ENCODE data around the gene SPACDR. TPM values are rescaled to one million over a fixed set of nuclear protein-coding genes. Genes with fewer than 3 reads are reported as not detected.
"Not testable (repeated sequence)": the region's sequence is repeated elsewhere in the genome, so short reads cannot be mapped to it uniquely, and the experiment has no call there.

SPACDR gene, protein sequence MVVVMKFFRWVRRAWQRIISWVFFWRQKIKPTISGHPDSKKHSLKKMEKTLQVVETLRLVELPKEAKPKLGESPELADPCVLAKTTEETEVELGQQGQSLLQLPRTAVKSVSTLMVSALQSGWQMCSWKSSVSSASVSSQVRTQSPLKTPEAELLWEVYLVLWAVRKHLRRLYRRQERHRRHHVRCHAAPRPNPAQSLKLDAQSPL
- under 1 TPM in 1 of 6 donors, not detected in 5; 0.45 TPM for polyA plus RNA-seq (ENCODE audit: low read depth in 6 of 6)

DNA sequence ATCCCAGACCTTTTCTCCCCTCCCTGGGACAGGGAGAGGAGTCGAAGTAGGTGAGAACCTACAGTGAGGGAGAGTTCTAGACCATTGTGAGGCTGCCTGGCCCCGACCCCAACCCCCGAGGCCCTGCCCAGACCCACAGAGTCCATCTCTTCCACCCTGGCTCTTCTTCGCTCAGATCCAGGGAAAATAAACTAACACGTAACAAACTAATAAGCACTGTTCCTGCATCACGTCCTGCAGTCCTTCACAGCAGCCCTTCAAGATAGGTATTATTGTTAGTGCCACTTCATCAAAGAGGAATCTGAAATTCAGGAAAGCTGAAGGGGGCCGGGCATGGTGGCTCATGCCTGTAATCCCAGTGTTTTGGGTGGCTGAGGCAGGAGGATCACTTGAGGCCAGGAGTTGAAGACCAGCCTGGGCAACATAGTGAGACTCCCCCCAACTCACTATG, at the start of gene SPACDR:
Gene SPACDR, minus strand, starts transcription at position 51 of the 451 bp plus-strand sequence. CDS start 235 bp downstream, outside the sequence.
- peak within 1 kb of the TSS in 3 of 6 donors; percentile 16 to 72 (median 53) for H3K27ac Mint-ChIP-seq
- no peak within 1 kb of the TSS for H3K4me3 Mint-ChIP-seq
- no peak for ATAC-seq (ENCODE audit: low read depth in 2 of 2)
- H3K9me3 Mint-ChIP-seq, result no peaks in the 10 kb centered on the region
- peaks cover 7 to 14% (median 7%) of the 10 kb centered on the region in 3 donors for H3K4me1 Mint-ChIP-seq
- no peaks in the 10 kb centered on the region for H3K27me3 Mint-ChIP-seq
- no peak for DNase-seq
- H3K36me3 Mint-ChIP-seq, result no peaks in the 10 kb centered on the region

DNA sequence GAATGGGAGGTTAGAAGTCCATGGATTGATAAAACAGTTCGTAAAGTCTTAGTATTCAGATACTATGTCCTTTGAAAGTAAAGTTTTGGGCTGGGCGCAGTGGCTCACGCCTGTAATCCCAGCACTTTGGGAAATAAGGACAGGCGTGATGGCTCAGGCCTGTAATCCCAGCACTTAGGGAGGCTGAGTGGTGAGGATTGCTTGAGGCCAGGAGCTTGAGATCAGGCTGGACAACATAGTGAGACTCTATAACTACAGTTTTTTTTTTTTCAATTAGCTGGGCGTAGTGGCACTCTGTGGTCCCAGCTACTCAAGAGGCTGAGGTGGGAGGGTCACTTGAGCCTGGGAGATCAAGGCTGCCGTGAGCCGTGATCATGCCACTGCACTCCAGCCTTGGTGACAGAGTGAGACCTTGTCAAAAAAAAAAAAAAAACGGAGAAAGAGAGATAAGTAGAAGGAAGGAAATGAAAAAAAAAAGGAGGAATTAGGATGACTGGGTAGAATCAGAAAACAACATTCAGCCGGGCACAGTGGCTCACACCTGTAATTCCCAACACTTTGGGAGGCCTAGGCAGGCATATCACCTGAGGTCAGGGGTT, 49.3 kb upstream of the SPACDR start:
- no peak overlapping the region for H3K4me3 Mint-ChIP-seq
- H3K27ac Mint-ChIP-seq, result no peak overlapping the region
- no peaks in the 10 kb centered on the region for H3K36me3 Mint-ChIP-seq

DNA sequence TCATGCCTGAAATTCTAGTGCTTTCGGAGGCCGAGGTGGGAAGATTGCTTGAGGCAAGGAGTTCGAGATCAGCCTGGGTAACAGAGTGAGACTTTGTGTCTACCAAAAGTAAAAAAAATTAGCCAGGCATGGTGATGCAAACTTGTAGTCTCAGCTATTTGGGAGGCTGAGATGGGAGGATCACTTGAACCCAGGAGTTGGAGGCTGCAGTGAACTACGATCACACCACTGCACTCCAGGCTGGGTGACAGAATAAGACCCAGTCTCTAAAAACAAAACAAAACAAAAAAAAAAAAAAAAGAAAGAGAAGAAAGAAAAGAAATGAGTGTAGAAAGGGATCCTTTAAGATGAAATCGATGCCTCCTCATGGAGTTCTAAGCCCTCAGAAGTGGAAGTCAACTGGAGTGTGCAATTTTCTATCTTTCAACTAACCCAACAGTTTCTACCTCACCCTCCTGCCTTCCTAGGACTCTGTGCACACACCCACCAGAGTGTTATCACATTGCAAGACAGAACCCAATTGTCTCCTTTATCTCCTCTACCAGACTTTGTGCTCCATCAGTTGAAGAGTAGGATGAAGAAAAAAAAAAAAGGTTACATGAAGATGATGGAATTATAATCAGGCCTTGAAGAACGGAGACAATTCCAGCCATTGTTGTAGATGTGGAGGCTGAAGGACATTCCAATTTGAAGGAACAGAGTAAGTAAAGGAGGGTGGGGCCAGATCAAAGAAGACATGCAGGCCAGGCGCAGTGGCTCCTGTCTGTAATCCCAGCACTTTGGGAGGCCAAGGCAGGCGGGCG, 46.6 kb upstream of the SPACDR start:
- no peak for DNase-seq
- Mint-ChIP-seq H3K9me3 (no peaks in the 10 kb centered on the region), H3K27me3 (peaks cover 16 to 45% (median 39%) of the 10 kb centered on the region in 3 donors), H3K36me3 (no peaks in the 10 kb centered on the region), H3K27ac (no peak overlapping the region), H3K4me1 (no peaks in the 10 kb centered on the region), H3K4me3 (no peak overlapping the region)
- no peak for ATAC-seq (ENCODE audit: low read depth in 2 of 2)

More for the DNA sequence above, 49.3 kb upstream of the SPACDR start:
- Mint-ChIP-seq H3K4me1 (no peaks in the 10 kb centered on the region), H3K9me3 (no peaks in the 10 kb centered on the region), H3K27me3 (peaks cover 11 to 44% (median 31%) of the 10 kb centered on the region in 3 donors)
- no peak for ATAC-seq (ENCODE audit: low read depth in 2 of 2)
- DNase-seq, result no peak

DNA sequence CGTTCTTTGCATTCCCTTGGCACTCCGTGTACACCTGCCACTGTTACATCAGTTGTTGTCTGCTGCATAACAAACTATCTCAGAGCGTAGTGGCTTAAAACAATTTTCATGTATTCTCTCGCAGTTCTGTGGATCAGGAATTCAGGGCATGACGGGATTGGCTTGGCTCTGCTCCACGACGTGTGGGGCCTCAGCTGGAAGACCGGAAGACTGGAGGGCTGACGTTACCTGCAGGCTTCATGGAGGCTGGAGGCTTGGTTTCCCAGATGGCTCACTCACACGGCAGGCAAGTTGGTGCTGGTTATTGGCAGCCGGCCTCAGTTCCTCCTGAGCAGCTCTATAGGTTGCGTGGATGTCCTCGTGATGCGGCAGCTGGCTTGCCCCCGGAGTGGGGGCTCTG, 45.2 kb upstream of the SPACDR start:
- H3K27ac Mint-ChIP-seq, result no peak overlapping the region
- H3K4me3 Mint-ChIP-seq, result no peak overlapping the region
- DNase-seq (no peak), ATAC-seq (ENCODE audit: low read depth in 2 of 2) (no peak)
- no peaks in the 10 kb centered on the region for H3K36me3 Mint-ChIP-seq
- H3K9me3 Mint-ChIP-seq, result no peaks in the 10 kb centered on the region
- no peaks in the 10 kb centered on the region for H3K4me1 Mint-ChIP-seq
- H3K27me3 Mint-ChIP-seq, result peaks cover 16 to 39% (median 32%) of the 10 kb centered on the region in 3 donors

DNA sequence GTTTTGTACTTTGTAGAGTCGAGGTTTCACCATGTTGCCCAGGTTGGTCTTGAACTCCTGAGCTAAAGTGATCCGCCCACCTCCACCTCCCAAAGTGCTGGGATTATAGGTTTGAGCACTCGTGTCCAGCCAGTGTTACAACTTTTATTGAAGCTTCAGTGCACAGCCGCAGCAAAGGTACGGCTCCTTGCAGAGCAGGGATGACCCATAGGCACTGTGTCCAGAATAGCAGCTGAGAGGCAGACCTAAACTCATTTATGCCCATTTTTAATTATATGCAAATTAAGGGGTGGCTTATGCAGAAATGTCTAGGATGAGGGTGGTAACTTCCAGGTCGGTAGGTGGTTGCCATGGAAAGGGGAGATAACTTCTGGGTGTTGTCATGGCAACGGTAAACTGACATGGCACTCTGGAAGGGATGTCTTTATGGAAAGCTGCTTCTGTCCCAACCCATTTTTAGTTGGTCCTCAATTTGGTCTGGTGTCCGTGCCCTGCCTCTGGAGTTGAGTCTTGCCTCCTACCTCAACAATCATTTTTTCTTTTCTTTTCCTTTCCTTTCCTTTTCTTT, 42.4 kb upstream of the SPACDR start:
- H3K4me1 Mint-ChIP-seq, result peaks cover 0 to 3% (median 0%) of the 10 kb centered on the region in 3 donors
- ATAC-seq (ENCODE audit: low read depth in 2 of 2) (no peak), DNase-seq (no peak)
- peaks cover 10 to 27% (median 24%) of the 10 kb centered on the region in 3 donors for H3K27me3 Mint-ChIP-seq
- H3K27ac Mint-ChIP-seq, result peak overlapping the region in 1 of 6 donors; percentile 72
- H3K36me3 Mint-ChIP-seq, result no peaks in the 10 kb centered on the region
- H3K9me3 Mint-ChIP-seq, result no peaks in the 10 kb centered on the region
- no peak overlapping the region for H3K4me3 Mint-ChIP-seq

DNA sequence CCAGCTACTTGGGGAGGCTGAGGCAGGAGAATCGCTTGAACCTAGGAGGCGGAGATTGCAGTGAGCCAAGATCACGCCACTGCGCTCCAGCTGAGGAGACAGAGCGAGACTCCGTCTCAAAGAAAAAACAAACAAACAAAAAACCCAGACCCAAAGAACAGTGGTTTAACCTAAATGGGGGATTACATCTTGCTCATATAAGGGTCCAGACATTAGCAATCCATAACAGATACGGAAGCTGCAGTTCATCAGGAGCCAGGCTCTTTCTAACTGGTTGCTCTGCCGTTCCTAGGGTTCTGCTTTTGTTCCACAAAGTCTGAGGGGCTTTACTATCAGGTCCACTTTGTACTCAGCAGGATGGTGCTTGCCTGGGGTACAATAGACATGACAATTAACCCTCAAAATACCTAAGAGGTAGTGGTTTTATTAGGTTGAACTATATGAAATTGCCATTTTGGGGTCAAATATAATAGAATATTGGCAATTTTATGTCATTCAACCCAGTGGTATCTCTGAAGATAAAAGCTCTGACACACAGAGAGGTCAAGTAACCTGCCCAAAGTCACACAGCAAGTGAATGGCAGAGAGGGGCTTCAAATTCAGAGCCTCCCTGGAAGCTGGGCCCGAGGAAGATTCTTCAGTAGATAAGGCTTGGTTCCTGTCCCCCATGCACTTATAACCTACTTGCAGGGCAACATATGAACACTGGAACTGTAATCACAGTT, 41.0 kb upstream of the SPACDR start:
- Mint-ChIP-seq H3K36me3 (no peaks in the 10 kb centered on the region), H3K27me3 (peaks cover 5 to 18% (median 16%) of the 10 kb centered on the region in 3 donors), H3K4me1 (peaks cover 0 to 3% (median 0%) of the 10 kb centered on the region in 3 donors), H3K9me3 (no peaks in the 10 kb centered on the region), H3K4me3 (no peak overlapping the region), H3K27ac (no peak overlapping the region)
- ATAC-seq (ENCODE audit: low read depth in 2 of 2) (no peak), DNase-seq (no peak)

DNA sequence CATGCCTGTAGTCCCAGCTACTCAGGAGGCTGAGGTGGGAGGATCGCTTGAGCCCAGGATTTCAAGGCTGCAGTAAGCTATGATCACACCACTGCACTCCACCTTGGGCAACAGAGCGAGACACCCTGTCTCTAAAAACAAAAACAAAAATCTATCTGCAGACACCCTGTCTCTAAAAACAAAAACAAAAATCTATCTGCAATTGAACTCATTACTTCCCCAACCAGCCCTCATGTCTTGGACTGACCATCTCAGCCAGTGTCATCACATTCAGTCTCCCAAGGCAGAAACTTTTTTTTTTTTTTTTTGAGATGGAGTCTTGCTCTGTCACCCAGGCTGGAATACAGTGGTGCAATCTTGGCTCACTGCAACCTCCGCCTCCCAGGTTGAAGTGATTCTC, 40.0 kb upstream of the SPACDR start:
- not testable (repeated sequence) for H3K4me1 Mint-ChIP-seq; ATAC-seq (ENCODE audit: low read depth in 2 of 2); H3K36me3 Mint-ChIP-seq; H3K4me3 Mint-ChIP-seq; H3K9me3 Mint-ChIP-seq; H3K27ac Mint-ChIP-seq; DNase-seq
- peaks cover 5 to 13% (median 11%) of the 10 kb centered on the region in 3 donors for H3K27me3 Mint-ChIP-seq

DNA sequence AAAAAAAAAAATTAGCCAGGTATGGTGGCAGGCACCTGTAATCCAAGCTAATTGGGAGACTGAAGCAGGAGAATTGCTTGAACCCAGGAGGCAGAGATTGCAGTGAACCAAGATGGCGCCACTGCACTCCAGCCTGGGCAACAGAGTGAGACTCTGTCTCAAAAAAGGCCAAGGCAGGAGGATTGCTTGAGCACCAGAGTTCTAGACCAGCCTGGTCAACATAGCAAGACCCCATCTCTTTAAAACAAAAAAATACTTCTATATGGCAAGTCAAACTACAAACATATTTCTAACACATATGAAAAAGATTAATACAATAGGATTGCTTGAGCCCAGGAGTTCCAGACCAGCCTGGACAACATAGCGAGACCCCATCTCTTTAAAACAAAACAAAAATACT, 36.7 kb upstream of the SPACDR start:
- not testable (repeated sequence) for H3K27ac Mint-ChIP-seq; ATAC-seq (ENCODE audit: low read depth in 2 of 2); H3K4me1 Mint-ChIP-seq; H3K4me3 Mint-ChIP-seq; H3K36me3 Mint-ChIP-seq; H3K9me3 Mint-ChIP-seq; DNase-seq
- peaks cover 0 to 11% (median 8%) of the 10 kb centered on the region in 3 donors for H3K27me3 Mint-ChIP-seq

DNA sequence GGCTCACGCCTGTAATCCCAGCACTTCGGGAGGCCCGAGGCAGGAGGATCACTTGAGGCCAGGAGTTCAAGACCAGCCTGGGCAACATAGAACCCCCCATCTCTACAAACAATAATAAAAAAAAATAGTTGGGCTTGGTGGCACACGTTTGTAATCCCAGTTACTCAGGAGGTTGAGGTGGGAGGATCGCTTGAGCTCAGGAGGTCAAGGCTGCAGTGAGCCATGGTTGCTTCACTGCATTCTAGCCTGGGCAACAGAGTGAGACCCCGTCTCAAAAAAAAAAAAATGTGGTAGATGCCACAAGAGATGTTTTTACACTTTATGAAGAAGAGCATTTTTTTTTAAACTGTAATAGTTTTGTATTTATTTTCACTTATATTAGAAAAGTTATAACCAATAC, 32.4 kb upstream of the SPACDR start:
- Mint-ChIP-seq H3K4me1 (peaks cover 9 to 14% (median 10%) of the 10 kb centered on the region in 3 donors), H3K27me3 (peaks cover 8 to 51% (median 36%) of the 10 kb centered on the region in 3 donors), H3K4me3 (no peak overlapping the region), H3K27ac (no peak overlapping the region), H3K9me3 (no peaks in the 10 kb centered on the region), H3K36me3 (no peaks in the 10 kb centered on the region)
- ATAC-seq (ENCODE audit: low read depth in 2 of 2) (no peak), DNase-seq (no peak)

DNA sequence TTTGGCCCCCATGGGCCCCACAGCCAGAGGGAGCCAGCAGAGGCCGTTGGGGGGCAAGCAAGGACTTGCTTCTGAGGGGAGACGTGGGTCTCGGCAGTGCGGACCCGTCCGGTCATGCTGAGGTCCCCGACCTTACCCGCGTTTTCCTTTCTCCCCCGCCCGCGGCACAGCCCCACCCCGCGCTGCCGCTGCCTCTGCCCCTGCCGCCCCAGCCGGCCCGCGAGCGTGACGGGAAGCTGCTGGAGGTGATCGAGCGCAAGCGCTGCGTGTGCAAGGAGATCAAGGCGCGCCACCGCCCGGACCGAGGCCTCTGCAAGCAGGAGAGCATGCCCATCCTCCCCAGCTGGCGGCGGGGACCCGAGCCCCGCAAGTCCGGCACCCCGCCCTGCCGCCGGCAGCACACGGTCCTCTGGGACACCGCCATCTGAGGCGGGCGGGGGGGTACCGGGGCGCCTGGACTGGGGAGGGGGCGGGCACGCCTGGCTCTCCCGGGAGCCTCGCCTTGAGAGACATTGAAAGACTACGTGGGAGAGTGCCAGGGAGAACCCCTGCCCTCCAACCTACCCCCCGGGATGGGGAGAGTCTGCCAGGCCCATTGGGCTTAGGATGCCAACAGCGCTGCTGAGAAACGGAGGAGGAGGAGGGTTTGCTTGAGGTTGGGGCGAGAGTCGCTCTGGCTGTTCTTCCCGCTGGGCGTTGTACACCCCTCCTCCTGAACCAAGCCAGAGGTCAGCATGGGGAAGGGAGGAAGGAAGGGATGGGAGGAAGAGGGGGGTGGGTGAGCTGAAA, 29.6 kb upstream of the SPACDR start:
- Mint-ChIP-seq H3K9me3 (no peaks in the 10 kb centered on the region), H3K27ac (no peak overlapping the region), H3K36me3 (no peaks in the 10 kb centered on the region), H3K27me3 (peaks cover 12 to 76% (median 55%) of the 10 kb centered on the region in 3 donors), H3K4me1 (peaks cover 12 to 16% (median 14%) of the 10 kb centered on the region in 3 donors), H3K4me3 (peak overlapping the region; percentile 0 to 81 (median 72))
- ATAC-seq (ENCODE audit: low read depth in 2 of 2) (peak; percentile 78 to 89), DNase-seq (no peak)

DNA sequence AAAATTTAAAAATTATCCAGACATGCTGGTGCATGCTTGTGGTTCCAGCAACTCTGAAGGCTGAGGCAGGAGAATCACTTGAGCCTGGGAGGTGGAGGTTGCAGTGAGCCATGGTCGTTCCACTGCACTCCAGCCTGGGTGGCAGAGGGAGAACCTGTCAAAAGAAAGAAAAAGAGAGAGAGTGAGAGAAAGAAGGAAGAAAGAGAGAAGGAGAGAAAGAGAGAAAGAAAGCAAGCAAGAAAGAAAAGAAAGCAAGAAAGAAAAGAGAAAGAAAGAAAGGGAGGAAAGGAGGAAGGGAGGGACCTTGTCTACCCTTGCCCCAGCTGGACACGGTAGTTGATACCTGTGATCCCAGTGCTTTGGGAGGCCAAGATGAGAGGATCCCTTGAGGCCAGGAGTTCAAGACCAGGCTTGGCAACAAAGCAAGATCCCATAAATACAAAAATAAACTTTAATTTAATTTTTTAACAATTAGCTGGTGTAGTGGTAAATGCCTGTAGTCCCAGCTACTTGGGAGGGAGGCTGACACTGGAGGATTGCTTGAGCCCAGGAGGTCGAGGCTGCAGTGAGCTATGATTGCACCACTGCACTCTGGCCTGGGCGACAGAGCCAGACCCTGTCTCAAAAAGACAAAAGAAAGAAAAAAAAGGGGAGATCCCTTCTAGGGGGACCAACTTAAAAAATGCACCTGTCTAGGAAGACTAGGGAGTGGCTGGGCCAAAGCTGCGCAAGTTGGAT, 28.8 kb upstream of the SPACDR start:
- H3K36me3 Mint-ChIP-seq, result no peaks in the 10 kb centered on the region
- H3K27ac Mint-ChIP-seq, result no peak overlapping the region
- DNase-seq (no peak), ATAC-seq (ENCODE audit: low read depth in 2 of 2) (peak in 1 of 2 donors; percentile 6)
- H3K9me3 Mint-ChIP-seq, result no peaks in the 10 kb centered on the region
- peaks cover 12 to 16% (median 14%) of the 10 kb centered on the region in 3 donors for H3K4me1 Mint-ChIP-seq
- peak overlapping the region; percentile 0 to 82 (median 74) for H3K4me3 Mint-ChIP-seq
- H3K27me3 Mint-ChIP-seq, result peaks cover 12 to 76% (median 55%) of the 10 kb centered on the region in 3 donors

DNA sequence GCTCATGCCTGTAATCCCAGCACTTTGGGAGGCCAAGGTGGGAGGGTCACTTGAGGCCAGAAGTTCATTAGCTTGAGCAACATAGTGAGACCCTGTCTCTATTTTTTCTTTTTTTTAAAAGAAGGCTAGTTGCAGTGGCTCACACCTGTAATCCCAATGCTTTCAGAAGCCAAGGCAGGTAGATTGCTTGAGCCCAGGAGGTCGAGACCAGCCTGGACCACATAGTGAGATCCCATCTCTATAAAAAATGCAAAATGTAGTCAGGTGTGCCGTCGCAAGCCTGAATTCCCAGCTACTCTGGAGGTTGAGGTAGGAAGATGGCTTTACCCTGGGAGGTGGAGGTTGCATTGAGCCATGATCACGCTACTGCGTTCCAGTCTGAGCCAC, 27.1 kb upstream of the SPACDR start:
- H3K36me3 Mint-ChIP-seq, result no peaks in the 10 kb centered on the region
- ATAC-seq (ENCODE audit: low read depth in 2 of 2) (no peak), DNase-seq (no peak)
- H3K9me3 Mint-ChIP-seq, result no peaks in the 10 kb centered on the region
- peaks cover 12 to 73% (median 53%) of the 10 kb centered on the region in 3 donors for H3K27me3 Mint-ChIP-seq
- H3K27ac Mint-ChIP-seq, result no peak overlapping the region
- peaks cover 12 to 16% (median 14%) of the 10 kb centered on the region in 3 donors for H3K4me1 Mint-ChIP-seq
- H3K4me3 Mint-ChIP-seq, result peak overlapping the region in 1 of 8 donors; percentile 29
